Activated T-cell treated with anti-CD3 and anti-CD28 coated beads, Interleukin-2, amount 50 U/mL, for 1 hour (primary cell): ENCODE data around the gene IL36G.

Source experiments
- DNase-seq: peaks from one replicate; pipeline ENCODE4 v3.0.0-alpha.2; 2020

Gene IL36G

DNA sequence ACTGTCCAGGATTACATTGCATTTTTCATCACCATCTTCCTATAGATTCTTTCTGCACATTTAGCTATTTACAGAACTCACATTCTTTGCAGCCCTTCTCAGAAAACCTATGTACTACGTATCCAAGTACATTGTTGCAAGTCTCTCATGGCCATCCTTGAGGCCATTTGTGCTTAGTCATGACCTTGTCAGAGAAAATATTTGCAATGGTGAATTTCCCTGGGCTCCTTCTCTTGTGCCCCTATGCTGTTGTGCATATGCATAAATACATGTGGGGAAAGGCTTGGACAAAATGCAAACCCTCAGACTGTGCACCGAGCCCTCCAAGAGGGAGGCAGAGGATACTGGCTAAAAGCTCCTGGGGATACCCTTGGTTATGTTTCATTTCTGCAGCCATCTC lies 47.0 kb downstream of the IL36G start:
- DNase-seq = no peak

GRCh38 chr2:113025737-113026136 lies 47.9 kb downstream of the IL36G start:
- DNase-seq = no peak

- no peak for DNase-seq
These were observed 49.9 kb downstream of the IL36G start for GRCh38 chr2:113027691-113028090.

GRCh38 chr2:113028112-113028511 lies 50.3 kb downstream of the IL36G start:
- no peak for DNase-seq

GRCh38 chr2:113032737-113033136 lies 54.9 kb downstream of the IL36G start:
- DNase-seq = no peak

DNA sequence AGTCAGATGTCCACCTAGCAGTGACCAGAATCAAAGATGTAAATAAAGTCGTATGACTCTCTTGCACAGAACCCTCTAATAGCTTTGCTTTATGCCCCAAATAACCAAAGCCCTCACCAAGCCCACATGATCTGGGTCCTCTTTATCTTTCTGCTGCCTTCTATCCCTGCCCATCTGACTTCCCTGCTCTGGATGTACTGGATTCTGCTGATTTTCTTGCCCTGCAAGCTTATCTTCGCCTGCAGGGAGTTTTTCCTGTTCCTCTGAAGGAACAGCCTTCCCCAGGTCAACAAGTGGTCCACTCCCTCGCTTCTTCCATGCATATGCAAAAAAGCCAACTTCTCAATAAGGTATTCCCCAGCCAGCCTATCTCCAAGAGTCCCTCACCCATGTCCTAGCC lies 56.2 kb downstream of the IL36G start:
- no peak for DNase-seq
